Activated CD8-positive, alpha-beta memory T cell treated with anti-CD3 and anti-CD28 coated beads for 24 hours (primary cell): ENCODE measurements around the gene RGS6.
A peak's percentile ranks its signal among the peaks of the same experiment; 100 is the strongest.
"Not testable (repeated sequence)": the region's sequence is repeated elsewhere in the genome, so short reads cannot be mapped to it uniquely, and the experiment has no call there.

Experiments
- DNase-seq: peaks from one replicate; pipeline ENCODE4 v3.0.0-alpha.2; 2020

RGS6 gene

GRCh38 chr14:71932229-71932981, at the start of gene RGS6:
Gene RGS6, plus strand, starts transcription at chr14:71932429.
- peak; percentile 61 for DNase-seq

GRCh38 chr14:71883094-71883493, 49.1 kb upstream of the RGS6 start:
- no peak for DNase-seq

- DNase-seq = no peak
These were observed 46.9 kb upstream of the RGS6 start for GRCh38 chr14:71885301-71885700.

- DNase-seq = not testable (repeated sequence)
These were observed 44.4 kb upstream of the RGS6 start for GRCh38 chr14:71887802-71888201.

GRCh38 chr14:71890541-71890940, 41.7 kb upstream of the RGS6 start:
- no peak for DNase-seq

- no peak for DNase-seq
These were observed 41.0 kb upstream of the RGS6 start for GRCh38 chr14:71891185-71891584.

- no peak for DNase-seq
These were observed 40.3 kb upstream of the RGS6 start for GRCh38 chr14:71891970-71892369.

- DNase-seq = no peak
These were observed 27.2 kb upstream of the RGS6 start for GRCh38 chr14:71905031-71905430.

GRCh38 chr14:71905860-71906259, 26.4 kb upstream of the RGS6 start:
- no peak for DNase-seq

GRCh38 chr14:71907793-71908515, 24.3 kb upstream of the RGS6 start:
- DNase-seq = no peak

GRCh38 chr14:71911669-71912068, 20.6 kb upstream of the RGS6 start:
- DNase-seq = no peak

- DNase-seq = no peak
These were observed 18.9 kb upstream of the RGS6 start for GRCh38 chr14:71913342-71913741.

- no peak for DNase-seq
These were observed 13.3 kb upstream of the RGS6 start for GRCh38 chr14:71918955-71919354.

GRCh38 chr14:71923513-71923912, 8.7 kb upstream of the RGS6 start:
- DNase-seq = no peak

GRCh38 chr14:71931492-71932228, 569 bp upstream of the RGS6 start:
- peak; percentile 58 for DNase-seq

GRCh38 chr14:71933001-71933587, 865 bp downstream of the RGS6 start:
- peak; percentile 59 for DNase-seq

- not testable (repeated sequence) for DNase-seq
These were observed 6.0 kb downstream of the RGS6 start for GRCh38 chr14:71938273-71938672.

GRCh38 chr14:71939344-71939743, 7.1 kb downstream of the RGS6 start:
- not testable (repeated sequence) for DNase-seq

- not testable (repeated sequence) for DNase-seq
These were observed 8.3 kb downstream of the RGS6 start for GRCh38 chr14:71940500-71940899.

GRCh38 chr14:71941616-71942015, 9.4 kb downstream of the RGS6 start:
- DNase-seq = not testable (repeated sequence)

- DNase-seq = no peak
These were observed 10.9 kb downstream of the RGS6 start for GRCh38 chr14:71942904-71943694.

- no peak for DNase-seq
These were observed 11.4 kb downstream of the RGS6 start for GRCh38 chr14:71943695-71944018.
